Head of caudate nucleus (tissue), 42 donors: ENCODE results near the gene NAP1L1.
"Not testable (repeated sequence)": the region's sequence is repeated elsewhere in the genome, so short reads cannot be mapped to it uniquely, and the experiment has no call there.

Source experiments
- DNase-seq, 42 donors: peaks; one replicate each; pipeline versions ENCODE4 v3.0.0 to v3.0.0-alpha.2; 2020 to 2021; ENCODE audit warnings: mixed read lengths in 7 of 42
- intact Hi-C: fragments of 100-400 bp; cut with DNase I; formaldehyde crosslinking; loops from one replicate; pipeline ENCODE4 v1.15.0; 2022

The NAP1L1 gene

DNA sequence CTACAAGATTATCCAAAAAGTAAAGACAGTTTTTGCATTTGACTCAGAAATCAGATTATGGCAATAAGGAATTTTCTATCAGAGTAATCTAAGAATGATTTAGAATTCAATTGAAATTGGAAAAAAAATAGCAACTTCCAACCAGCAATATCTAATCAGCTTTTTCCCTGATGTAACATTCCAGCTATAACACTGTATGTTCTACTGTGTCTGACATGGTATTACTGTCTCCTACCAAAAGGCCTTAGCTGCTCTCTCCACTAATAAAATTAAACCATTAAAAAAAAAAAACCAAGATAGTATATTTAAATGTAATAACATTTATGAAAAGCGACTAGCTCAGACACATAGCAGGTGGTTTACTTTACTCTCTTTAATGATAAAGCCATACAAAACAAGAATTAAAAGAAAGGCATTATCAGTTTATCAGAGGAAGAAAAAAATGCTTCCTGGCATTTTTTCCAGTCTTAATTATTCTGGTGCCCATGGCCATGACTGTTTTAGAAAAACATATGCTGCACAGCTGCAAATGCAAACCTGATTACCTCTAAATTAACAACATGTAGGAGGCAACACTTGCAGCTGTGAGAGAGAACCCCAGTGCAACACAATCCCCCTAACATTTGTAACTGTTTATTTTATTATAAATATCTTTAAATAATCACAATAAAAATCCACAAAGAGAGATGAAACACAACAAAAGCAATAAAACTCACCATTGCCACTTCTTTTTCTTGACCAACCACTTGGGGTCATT is 81.7 kb downstream of the NAP1L1 start:
- intact Hi-C loops = no loop called here
- DNase-seq = no peak

- intact Hi-C loops = no loop called here
- no peak for DNase-seq
Observed at GRCh38 chr12:75998292-75999063, 86.0 kb downstream of the NAP1L1 start.

DNA sequence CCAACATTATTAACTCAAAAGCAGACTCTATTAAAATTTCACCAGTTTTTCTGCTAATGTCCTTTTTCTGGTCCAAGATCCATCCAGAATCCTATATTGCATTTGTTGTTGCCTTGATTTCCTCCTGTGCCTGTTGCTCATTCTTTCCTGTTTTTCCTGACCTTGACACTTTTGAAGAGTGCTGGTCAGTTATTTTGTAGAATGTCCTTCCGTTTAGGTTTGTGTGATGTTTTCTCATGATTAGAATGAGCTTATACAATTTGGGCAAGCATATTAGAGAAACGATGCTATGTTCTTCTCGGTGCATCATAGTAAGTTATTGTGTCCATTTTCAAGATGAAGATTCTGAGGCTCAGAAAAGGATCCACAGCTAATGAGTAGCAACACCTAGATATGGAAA is 86.8 kb downstream of the NAP1L1 start:
- no peak for DNase-seq
- intact Hi-C loops = no loop called here

DNA sequence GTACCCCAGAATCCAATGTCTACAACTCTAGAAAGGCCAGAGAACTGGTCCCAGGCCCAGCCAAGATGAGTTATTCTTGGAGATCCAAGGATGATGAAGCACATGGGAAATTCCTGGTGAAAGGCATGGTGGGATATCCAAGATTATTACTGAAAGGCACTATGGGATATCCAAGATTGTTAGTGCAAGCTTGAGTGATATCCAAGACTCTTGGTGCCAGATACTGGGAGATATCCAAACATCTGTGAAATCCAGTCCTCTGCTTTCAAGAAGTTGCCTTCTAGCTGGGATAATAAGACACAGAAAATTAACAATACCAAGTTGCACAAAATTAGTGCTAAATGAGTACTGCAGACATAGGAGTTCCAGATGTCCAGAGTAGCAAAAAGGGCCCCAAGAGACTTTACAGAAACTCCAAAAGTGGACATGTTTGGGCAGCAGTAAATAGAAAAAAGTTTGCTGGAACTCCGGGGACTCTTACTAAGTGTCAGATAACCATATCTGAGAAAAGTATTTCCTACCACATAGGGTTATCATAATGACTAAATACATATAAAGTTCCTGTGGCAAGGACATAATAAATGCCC is 87.5 kb downstream of the NAP1L1 start:
- intact Hi-C loops = no loop called here

DNA sequence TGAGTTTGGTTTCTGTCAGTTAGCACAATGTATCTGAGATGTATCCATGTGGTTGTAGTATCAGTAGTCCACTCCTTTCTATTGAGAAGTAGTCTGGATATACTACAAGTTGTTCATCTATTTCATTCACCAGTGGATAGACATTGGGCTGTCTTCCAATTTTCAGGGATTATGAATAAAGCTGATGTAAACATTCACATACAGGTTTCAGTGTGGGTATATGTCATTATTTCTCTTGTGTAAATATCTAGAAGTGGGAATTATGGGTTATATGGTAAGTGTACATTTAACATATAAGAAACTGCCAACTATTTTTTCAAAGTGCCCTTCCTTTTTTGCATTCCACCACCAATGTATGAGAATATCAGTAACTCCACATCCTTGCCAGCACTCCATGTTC is 88.8 kb downstream of the NAP1L1 start:
- intact Hi-C loops = no loop called here
- no peak for DNase-seq

More for the DNA sequence above, 87.5 kb downstream of the NAP1L1 start:
- no peak for DNase-seq

DNA sequence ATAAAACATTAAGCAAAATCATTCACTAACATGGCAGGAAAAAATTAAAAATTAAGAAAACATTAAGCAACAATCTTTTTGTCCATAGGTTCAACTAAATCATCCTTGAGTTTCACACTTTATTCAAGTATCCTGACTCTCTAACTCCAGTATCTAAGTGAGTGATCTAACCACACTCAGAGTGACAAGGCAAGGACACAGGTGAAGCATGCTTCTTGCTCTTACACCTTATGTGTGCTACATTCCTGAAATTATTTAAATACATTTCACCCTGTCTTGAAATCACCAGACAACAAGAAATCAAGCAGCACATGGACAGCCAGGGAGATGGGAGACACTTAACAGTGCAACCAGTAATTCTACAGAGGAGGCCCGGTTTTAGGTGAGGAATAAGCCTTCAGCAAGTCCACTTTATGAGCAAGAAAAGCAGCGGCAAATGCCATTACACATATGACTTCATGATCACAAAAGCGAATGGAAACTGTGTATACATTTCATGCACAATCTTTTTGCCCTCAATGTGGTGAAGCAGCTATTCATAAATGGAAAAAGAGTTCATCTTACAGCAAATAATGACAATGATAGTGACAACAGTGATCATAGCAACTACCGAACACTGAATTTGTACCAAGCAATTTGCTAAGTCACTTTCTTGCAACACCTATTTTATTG is 90.3 kb downstream of the NAP1L1 start:
- intact Hi-C loops = no loop called here
- no peak for DNase-seq

- DNase-seq = no peak
- intact Hi-C loops = no loop called here
Observed at GRCh38 chr12:75991753-75992152, 92.7 kb downstream of the NAP1L1 start.

GRCh38 chr12:75990189-75990912 is 94.1 kb downstream of the NAP1L1 start:
- intact Hi-C loops = no loop called here
- no peak for DNase-seq

DNA sequence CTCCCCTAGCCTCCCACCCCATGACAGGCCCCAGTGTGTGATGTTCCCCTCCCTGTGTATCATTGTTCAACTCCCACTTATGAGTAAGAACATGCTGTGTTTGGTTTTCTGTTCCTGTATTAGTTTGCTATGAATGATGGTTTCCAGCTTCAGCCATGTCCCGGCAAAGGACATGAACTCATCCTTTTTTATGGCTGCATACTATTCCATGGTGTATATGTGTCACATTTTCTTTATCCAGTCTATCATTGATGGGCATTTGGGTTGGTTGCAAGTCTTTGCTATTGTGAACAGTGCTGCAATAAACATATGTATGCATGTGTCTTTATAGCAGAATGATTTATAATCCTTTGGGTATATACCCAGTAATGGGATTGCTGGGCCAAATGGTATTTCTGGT is 96.8 kb downstream of the NAP1L1 start:
- intact Hi-C loops, DNase-seq: not testable (repeated sequence)
